Fibroblast of lung (primary cell): ENCODE data around the gene S100A4. TPM values are rescaled to one million over a fixed set of nuclear protein-coding genes. Genes with fewer than 3 reads are reported as not detected.

Experiments used
- DNase-seq, 2 donors: peaks; one replicate each; pipeline versions ENCODE4 v3.0.0 to v3.0.0-alpha.2; 2010; ENCODE audit warnings: low read depth in 2 of 2
- H2AFZ ChIP-seq: 2 replicates; pipeline ENCODE4 v1.5.1; 2012; ENCODE audit warnings: low read length, control low read depth, inconsistent platforms
- H3K27ac ChIP-seq: 2 replicates; pipeline ENCODE4 v1.5.1; 2011; ENCODE audit warnings: low read length, control low read depth; ENCODE audit not compliant: insufficient read depth
- H3K27me3 ChIP-seq: 2 replicates; pipeline ENCODE4 v1.5.1; 2011; ENCODE audit warnings: mild to moderate bottlenecking, low read length; ENCODE audit not compliant: control insufficient read depth, insufficient read depth
- H3K36me3 ChIP-seq: 2 replicates; pipeline ENCODE4 v1.5.1; 2011; ENCODE audit warnings: low read length; ENCODE audit not compliant: control insufficient read depth, insufficient read depth
- H3K4me1 ChIP-seq: 2 replicates; pipeline ENCODE4 v1.5.1; 2011; ENCODE audit warnings: low read length; ENCODE audit not compliant: control insufficient read depth, insufficient read depth; ENCODE audit errors: extremely low read depth
- H3K4me2 ChIP-seq: 2 replicates; pipeline ENCODE4 v1.5.1; 2011; ENCODE audit warnings: low read length, control low read depth; ENCODE audit not compliant: insufficient read depth; ENCODE audit errors: extremely low read depth
- H3K4me3 ChIP-seq, 4 experiments: fragments of 200-600 bp in 1 of 4; sonication (generic) in 1 of 4; replicated peaks in 1 of 4; 2 replicates each; pipeline ENCODE4 v1.5.1; 2011 to 2016; ENCODE audit warnings: low read length in 4 of 4, low read depth in 3 of 4, mild to moderate bottlenecking in 3 of 4, control low read depth in 2 of 4, inconsistent platforms in 1 of 4, mixed read lengths in 1 of 4; ENCODE audit not compliant: insufficient read depth in 1 of 4; ENCODE audit errors: control extremely low read depth in 1 of 4
- H3K79me2 ChIP-seq: 2 replicates; pipeline ENCODE4 v1.5.1; 2012; ENCODE audit warnings: mild to moderate bottlenecking, low read length, inconsistent platforms; ENCODE audit not compliant: control insufficient read depth, insufficient read depth
- H3K9ac ChIP-seq: 2 replicates; pipeline ENCODE4 v1.5.1; 2011; ENCODE audit warnings: mild to moderate bottlenecking, low read length, control low read depth; ENCODE audit not compliant: insufficient read depth
- H3K9me3 ChIP-seq: 2 replicates; pipeline ENCODE4 v1.5.1; 2012; ENCODE audit warnings: low read depth, low read length; ENCODE audit not compliant: control insufficient read depth, insufficient read depth
- H4K20me1 ChIP-seq: 2 replicates; pipeline ENCODE4 v1.5.1; 2011; ENCODE audit warnings: low read length; ENCODE audit not compliant: control insufficient read depth, insufficient read depth; ENCODE audit errors: extremely low read depth
- CTCF ChIP-seq, 2 donors: IDR thresholded peaks in 1 of 2; conservative IDR thresholded peaks in 1 of 2; 1 replicate in 1 of 2; 2 replicates in 1 of 2; pipeline ENCODE4 v1.5.1; 2011 to 2012; ENCODE audit warnings: low read length in 2 of 2, control low read depth in 1 of 2, inconsistent platforms in 1 of 2, low read depth in 1 of 2, mild to moderate bottlenecking in 1 of 2
- EZH2 ChIP-seq: IDR thresholded peaks from 2 replicates; pipeline ENCODE4 v1.5.1; 2012; ENCODE audit warnings: low read length, control low read depth, mild to moderate bottlenecking; ENCODE audit errors: missing control alignments
- polyA plus RNA-seq, 2 donors: library from polyadenylated mRNA; depleted of rRNA in 1 of 2; stranded (reverse) in 1 of 2; unstranded in 1 of 2; fragments of >200 nt; gene quantifications; 2 replicates each; pipeline ENCODE4 v1.2.1, GENCODE V29; 2011 to 2012; ENCODE audit warnings: missing spikeins in 1 of 2
- total RNA-seq: library from RNA; depleted of rRNA; stranded (reverse); fragments of >200 nt; gene quantifications from 2 replicates; pipeline ENCODE4 v1.2.1, GENCODE V29; 2014

S100A4 gene
- total and polyA plus RNA-seq, 2 donors (not counting 1 experiment from before 2014, with no cell fraction given) = 287 to 371 TPM

GRCh38 chr1:153536671-153537375, 8.8 kb downstream of the S100A4 start:
- DNase-seq = no peak
- Histone ChIP-seq H3K9ac (no peak overlapping the region), H3K79me2 (peaks cover 23% of the 10 kb centered on the region), H3K27me3 (no peaks in the 10 kb centered on the region), H3K4me3 (peak overlapping the region in 2 of 4 experiments; percentile 32 to 100), H3K9me3 (no peaks in the 10 kb centered on the region), H3K27ac (peak overlapping the region; percentile 79), H3K36me3 (peaks cover 6% of the 10 kb centered on the region), H3K4me2 (peak overlapping the region; percentile 89), H2AFZ (no peak overlapping the region), H3K4me1 (peaks cover 20% of the 10 kb centered on the region), H4K20me1 (no peaks in the 10 kb centered on the region)
- TF ChIP-seq CTCF (conservative IDR thresholded peaks at IDR 0.05 in 1 of 2, IDR thresholded peaks at IDR 0.05 in 1 of 2; ENCODE audit: low read depth in 1 of 2, low read length in 2 of 2) (no peak), EZH2 (no peak)

GRCh38 chr1:153536012-153536670, 9.5 kb downstream of the S100A4 start:
- Histone ChIP-seq H3K4me1 (peaks cover 20% of the 10 kb centered on the region), H3K27ac (peak overlapping the region; percentile 98), H2AFZ (peak overlapping the region; percentile 43)

More at GRCh38 chr1:153536012-153536670, 9.5 kb downstream of the S100A4 start:
- no peak for TF ChIP-seq EZH2
- TF ChIP-seq CTCF (conservative IDR thresholded peaks at IDR 0.05 in 1 of 2, IDR thresholded peaks at IDR 0.05 in 1 of 2; ENCODE audit: low read depth in 1 of 2, low read length in 2 of 2) = no peak
- peak overlapping the region; percentile 93 for H3K9ac ChIP-seq
- H3K4me3 ChIP-seq = peak overlapping the region; percentile 96 to 100 (median 98)
- DNase-seq = peak; percentile 86 to 90
- peaks cover 23% of the 10 kb centered on the region for H3K79me2 ChIP-seq
- H3K27me3 ChIP-seq = no peaks in the 10 kb centered on the region
- H3K36me3 ChIP-seq = peaks cover 6% of the 10 kb centered on the region
- no peaks in the 10 kb centered on the region for H4K20me1 ChIP-seq
- H3K4me2 ChIP-seq = peak overlapping the region; percentile 89
- H3K9me3 ChIP-seq = no peaks in the 10 kb centered on the region
